HepG2 (cell line): ENCODE measurements around the gene PPP1R9A. TPM values are rescaled to one million over a fixed set of nuclear protein-coding genes. Genes with fewer than 3 reads are reported as not detected.

Source experiments
- ATAC-seq: fragments of 200-7000 bp; cut with Tn5 transposase; 3 replicates; pipeline ENCODE4 v1.9.1; 2020; ENCODE audit warnings: mild to moderate bottlenecking, moderate library complexity
- BruUV-seq: library from RNA; stranded (reverse); fragments of 400-500 nt; replicated peaks from 2 replicates; lab custom pipeline; 2021; lab: Mats Ljungman, UMichigan
- CTCF ChIA-PET: fragments of 300-600 bp; formaldehyde crosslinking; extraction: SDS; loops from one replicate; lab custom pipeline; 2021; ENCODE audit warnings: low total read pairs, inconsistent platforms, low intra/inter-chr PET ratio; lab: Yijun Ruan, JAX
- POLR2A ChIA-PET: fragments of 350-600 bp; sonication (Branson Sonifier 250); formaldehyde crosslinking; loops from one replicate; lab custom pipeline; 2020; ENCODE audit warnings: antibody characterized with exemption, inconsistent platforms; lab: Yijun Ruan, JAX
- DNase-seq: peaks from one replicate; pipeline ENCODE4 v3.0.0-alpha.2; 2015; ENCODE audit warnings: low spot score
- FAIRE-seq: peaks from 3 replicates; lab custom pipeline; 2011; peaks lifted over from hg19 to GRCh38; lab: Jason Lieb, UNC
- H2AFZ ChIP-seq: one replicate; pipeline ENCODE4 v1.6.1; 2011; ENCODE audit warnings: low read length, inconsistent platforms
- H3K27ac ChIP-seq: fragments of 300-600 bp; 3 replicates; pipeline ENCODE4 v1.8.0; 2011; ENCODE audit warnings: mixed run types, mild to moderate bottlenecking, mixed read lengths, low read length, inconsistent platforms; ENCODE audit not compliant: insufficient read depth; ENCODE audit errors: extremely low read length
- H3K27me3 ChIP-seq, 2 experiments: fragments of 200-600 bp in 1 of 2; 2 replicates in 1 of 2; 3 replicates in 1 of 2; pipeline versions ENCODE4 v1.6.0 to v1.8.0; 2011; ENCODE audit warnings: low read length in 2 of 2, mild to moderate bottlenecking in 2 of 2, moderate library complexity in 2 of 2, inconsistent platforms in 1 of 2; ENCODE audit not compliant: insufficient read depth in 2 of 2, control insufficient read depth in 1 of 2
- H3K36me3 ChIP-seq, 2 experiments: fragments of 200-600 bp in 1 of 2; replicated peaks in 1 of 2; 2 replicates in 1 of 2; 3 replicates in 1 of 2; pipeline versions ENCODE4 v1.5.1 to v1.8.0; 2011; ENCODE audit warnings: low read length in 2 of 2, inconsistent platforms in 1 of 2; ENCODE audit not compliant: insufficient read depth in 2 of 2, control insufficient read depth in 1 of 2
- H3K4me1 ChIP-seq: 2 replicates; pipeline ENCODE4 v1.5.1; 2012; ENCODE audit warnings: low read length, inconsistent platforms; ENCODE audit not compliant: insufficient read depth
- H3K4me2 ChIP-seq: 2 replicates; pipeline ENCODE4 v1.6.0; 2011; ENCODE audit warnings: low read depth, low read length, inconsistent platforms
- H3K4me3 ChIP-seq, 3 experiments: fragments of 200-600 bp in 1 of 3; sonication (generic), shearing (Covaris generic) in 1 of 3; replicated peaks in 1 of 3; 2 replicates each; pipeline ENCODE4 v1.5.1; 2011 to 2016; ENCODE audit warnings: low read length in 3 of 3, inconsistent platforms in 2 of 3, low read depth in 2 of 3, mild to moderate bottlenecking in 2 of 3, control low read depth in 1 of 3, mixed read lengths in 1 of 3; ENCODE audit not compliant: insufficient read depth in 1 of 3
- H3K79me2 ChIP-seq: one replicate; pipeline ENCODE4 v1.6.1; 2011; ENCODE audit warnings: low read length, inconsistent platforms; ENCODE audit not compliant: insufficient read depth
- H3K9ac ChIP-seq: 2 replicates; pipeline ENCODE4 v1.6.0; 2011; ENCODE audit warnings: mild to moderate bottlenecking, low read depth, low read length, inconsistent platforms; ENCODE audit not compliant: insufficient read depth
- H3K9me3 ChIP-seq: 2 replicates; pipeline ENCODE4 v1.5.1; 2012; ENCODE audit warnings: mild to moderate bottlenecking, low read length
- H4K20me1 ChIP-seq: 2 replicates; pipeline ENCODE4 v1.6.0; 2011; ENCODE audit warnings: inconsistent platforms, mild to moderate bottlenecking, low read length, moderate library complexity; ENCODE audit not compliant: insufficient read depth
- AGO1 ChIP-seq: fragments of 200-400 bp; formaldehyde crosslinking; IDR thresholded peaks from 2 replicates; pipeline ENCODE4 v1.6.1; 2017; ENCODE audit warnings: mild to moderate bottlenecking, low read depth, low read length, moderate library complexity; ENCODE audit not compliant: poor library complexity, severe bottlenecking
- CHD2 ChIP-seq: IDR thresholded peaks from 2 replicates; pipeline ENCODE4 v1.6.1; 2011; ENCODE audit warnings: low read depth, low read length, improper control_type of control experiment
- CREBL2 ChIP-seq: sonication (generic); formaldehyde crosslinking; IDR thresholded peaks from 2 replicates; pipeline ENCODE4 v1.8.1; 2023; ENCODE audit warnings: missing genetic modification reagents, mild to moderate bottlenecking, borderline replicate concordance
- ETV5 ChIP-seq: IDR thresholded peaks from 2 replicates; pipeline ENCODE4 v1.6.1; 2018; ENCODE audit warnings: missing biosample characterization, missing genetic modification reagents, inconsistent platforms, borderline replicate concordance
- FOSL1 ChIP-seq: sonication (generic); formaldehyde crosslinking; IDR thresholded peaks from 2 replicates; pipeline ENCODE4 v1.9.0; 2021; ENCODE audit warnings: missing genetic modification reagents, borderline replicate concordance
- FOXP1 ChIP-seq, 2 experiments: fragments of 450-650 bp in 1 of 2; IDR thresholded peaks; 2 replicates each; pipeline ENCODE4 v1.6.1; 2017 to 2018; ENCODE audit warnings: antibody characterized with exemption in 1 of 2
- JARID2 ChIP-seq: sonication (generic); formaldehyde crosslinking; IDR thresholded peaks from 2 replicates; pipeline ENCODE4 v1.8.1; 2023; ENCODE audit warnings: missing genetic modification reagents, inconsistent platforms; ENCODE audit not compliant: insufficient replicate concordance
- NCOR1 ChIP-seq: fragments of 200-600 bp; sonication (generic); IDR thresholded peaks from 2 replicates; pipeline ENCODE4 v1.7.0; 2017; ENCODE audit warnings: antibody characterized with exemption, low read length, borderline replicate concordance
- RBAK ChIP-seq: sonication (generic); formaldehyde crosslinking; IDR thresholded peaks from 2 replicates; pipeline ENCODE4 v1.5.1; 2020; ENCODE audit warnings: mild to moderate bottlenecking, missing genetic modification reagents
- RFX1 ChIP-seq: fragments of 450-650 bp; IDR thresholded peaks from 2 replicates; pipeline ENCODE4 v1.6.1; 2017
- SMARCE1 ChIP-seq: fragments of 450-650 bp; IDR thresholded peaks from 2 replicates; pipeline ENCODE4 v1.6.1; 2017; ENCODE audit warnings: borderline replicate concordance
- TEAD3 ChIP-seq: optimal IDR thresholded peaks from 2 replicates; pipeline ENCODE3; 2016; ENCODE audit warnings: borderline replicate concordance
- ZNF124 ChIP-seq: sonication (generic); formaldehyde crosslinking; IDR thresholded peaks from 2 replicates; pipeline ENCODE4 v1.4.0; 2020; ENCODE audit warnings: missing genetic modification reagents
- ZNF207 ChIP-seq: fragments of 450-650 bp; IDR thresholded peaks from 2 replicates; pipeline ENCODE4 v1.6.1; 2016; ENCODE audit warnings: antibody characterized with exemption, borderline replicate concordance
- ZNF263 ChIP-seq: sonication (generic); formaldehyde crosslinking; IDR thresholded peaks from 2 replicates; pipeline ENCODE4 v1.4.0; 2020; ENCODE audit warnings: missing genetic modification reagents
- ZNF792 ChIP-seq: IDR thresholded peaks from 2 replicates; pipeline ENCODE4 v1.6.1; 2016
- ZNF850 ChIP-seq: sonication (generic); formaldehyde crosslinking; conservative IDR thresholded peaks from 2 replicates; pipeline ENCODE4 v1.9.0; 2021; ENCODE audit warnings: mild to moderate bottlenecking, missing genetic modification reagents
- WGBS: methylation state at CpG from one replicate; pipeline ENCODE4 v1.1.6; 2017; ENCODE audit warnings: low lambda C conversion rate; 5-methylcytosine and 5-hydroxymethylcytosine counted together
- in situ Hi-C: cut with HindIII; loops from 2 replicates; pipeline ENCODE4 v1.10.0; 2017; ENCODE audit warnings: low pct_unique_long_range_greater_than_20kb; ENCODE audit not compliant: extremely low pct_ligation_motif_present
- intact Hi-C: fragments of 100-400 bp; cut with micrococcal nuclease; formaldehyde crosslinking; loops from one replicate; pipeline ENCODE4 v1.10.0; 2022; ENCODE audit not compliant: unreplicated experiment
- polyA plus RNA-seq, 8 experiments: library from polyadenylated mRNA; depleted of rRNA in 3 of 8; stranded (reverse) in 7 of 8; unstranded in 1 of 8; fragments of >200 nt; fragmentation: Illumina TruSeq in 4 of 8; extraction: Trizol in 4 of 8; gene quantifications; 2 replicates each; pipeline versions ENCODE4 v1.2.1 to v1.2.3, GENCODE V29; 2011 to 2016; ENCODE audit warnings: low read depth in 4 of 8, missing spikeins in 1 of 8, mixed read lengths in 1 of 8; ENCODE audit not compliant: insufficient read depth in 1 of 8
- total RNA-seq, 5 experiments: library from RNA; depleted of rRNA; stranded (reverse); fragments of >200 nt; fragmentation: Illumina TruSeq; extraction: Trizol; gene quantifications; 2 replicates each; pipeline ENCODE4 v1.2.3, GENCODE V29; 2016; ENCODE audit warnings: low read depth in 1 of 5
- TF ChIP-seq, protein P1 (sequence below): sonication (generic); formaldehyde crosslinking; IDR thresholded peaks from 2 replicates; pipeline ENCODE4 v1.4.0; 2020; ENCODE audit warnings: missing genetic modification reagents
- TF ChIP-seq, protein P2 (sequence below): sonication (generic); formaldehyde crosslinking; IDR thresholded peaks from 2 replicates; pipeline ENCODE4 v1.4.0; 2020; ENCODE audit warnings: mild to moderate bottlenecking, missing genetic modification reagents
- TF ChIP-seq, protein P3 (sequence below): sonication (generic); formaldehyde crosslinking; IDR thresholded peaks from 2 replicates; pipeline ENCODE4 v1.4.0; 2020; ENCODE audit warnings: missing genetic modification reagents
- TF ChIP-seq, protein P4 (sequence below): sonication (generic); formaldehyde crosslinking; IDR thresholded peaks from 2 replicates; pipeline ENCODE4 v1.5.0; 2020; ENCODE audit warnings: missing genetic modification reagents

Gene PPP1R9A
- total and polyA plus RNA-seq, 2 of the 13 experiments (the other 11 are each of a cell fraction or from before 2014, with no cell fraction given) = 11.4 to 31.9 TPM

GRCh38 chr7:94969434-94970084 lies 62.2 kb downstream of the PPP1R9A start:
- no peak for FAIRE-seq
- intact Hi-C loops = loop anchor here (5.0 kb wide), 1 partner anchor 407 kb away; no protein-coding TSS in a partner anchor
- no TSS peak for BruUV-seq
- TF ChIP-seq ZNF207 (no peak), NCOR1 (no peak), SMARCE1 (no peak), CHD2 (no peak), TEAD3 (CRISPR knock-in tag) (peak; percentile 5), ETV5 (CRISPR knock-in tag) (no peak), RFX1 (no peak), JARID2 (CRISPR knock-in tag) (no peak), CREBL2 (CRISPR knock-in tag) (no peak), RBAK (CRISPR knock-in tag) (no peak), ZNF124 (CRISPR knock-in tag) (no peak), AGO1 (no peak), ZNF263 (CRISPR knock-in tag) (no peak), FOXP1 (IDR thresholded peaks at IDR 0.05) (no peak), FOXP1 (CRISPR knock-in tag; IDR thresholded peaks at IDR 0.05) (no peak), FOSL1 (CRISPR knock-in tag) (no peak), ZNF792 (CRISPR knock-in tag) (no peak), ZNF850 (CRISPR knock-in tag) (no peak)
- TF ChIP-seq, protein P1, sequence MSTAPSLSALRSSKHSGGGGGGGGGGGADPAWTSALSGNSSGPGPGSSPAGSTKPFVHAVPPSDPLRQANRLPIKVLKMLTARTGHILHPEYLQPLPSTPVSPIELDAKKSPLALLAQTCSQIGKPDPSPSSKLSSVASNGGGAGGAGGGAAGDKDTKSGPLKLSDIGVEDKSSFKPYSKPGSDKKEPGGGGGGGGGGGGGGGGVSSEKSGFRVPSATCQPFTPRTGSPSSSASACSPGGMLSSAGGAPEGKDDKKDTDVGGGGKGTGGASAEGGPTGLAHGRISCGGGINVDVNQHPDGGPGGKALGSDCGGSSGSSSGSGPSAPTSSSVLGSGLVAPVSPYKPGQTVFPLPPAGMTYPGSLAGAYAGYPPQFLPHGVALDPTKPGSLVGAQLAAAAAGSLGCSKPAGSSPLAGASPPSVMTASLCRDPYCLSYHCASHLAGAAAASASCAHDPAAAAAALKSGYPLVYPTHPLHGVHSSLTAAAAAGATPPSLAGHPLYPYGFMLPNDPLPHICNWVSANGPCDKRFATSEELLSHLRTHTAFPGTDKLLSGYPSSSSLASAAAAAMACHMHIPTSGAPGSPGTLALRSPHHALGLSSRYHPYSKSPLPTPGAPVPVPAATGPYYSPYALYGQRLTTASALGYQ (CRISPR knock-in tag) = no peak
- TF ChIP-seq, protein P2, sequence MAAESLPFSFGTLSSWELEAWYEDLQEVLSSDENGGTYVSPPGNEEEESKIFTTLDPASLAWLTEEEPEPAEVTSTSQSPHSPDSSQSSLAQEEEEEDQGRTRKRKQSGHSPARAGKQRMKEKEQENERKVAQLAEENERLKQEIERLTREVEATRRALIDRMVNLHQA (CRISPR knock-in tag) = no peak
- TF ChIP-seq, protein P3, sequence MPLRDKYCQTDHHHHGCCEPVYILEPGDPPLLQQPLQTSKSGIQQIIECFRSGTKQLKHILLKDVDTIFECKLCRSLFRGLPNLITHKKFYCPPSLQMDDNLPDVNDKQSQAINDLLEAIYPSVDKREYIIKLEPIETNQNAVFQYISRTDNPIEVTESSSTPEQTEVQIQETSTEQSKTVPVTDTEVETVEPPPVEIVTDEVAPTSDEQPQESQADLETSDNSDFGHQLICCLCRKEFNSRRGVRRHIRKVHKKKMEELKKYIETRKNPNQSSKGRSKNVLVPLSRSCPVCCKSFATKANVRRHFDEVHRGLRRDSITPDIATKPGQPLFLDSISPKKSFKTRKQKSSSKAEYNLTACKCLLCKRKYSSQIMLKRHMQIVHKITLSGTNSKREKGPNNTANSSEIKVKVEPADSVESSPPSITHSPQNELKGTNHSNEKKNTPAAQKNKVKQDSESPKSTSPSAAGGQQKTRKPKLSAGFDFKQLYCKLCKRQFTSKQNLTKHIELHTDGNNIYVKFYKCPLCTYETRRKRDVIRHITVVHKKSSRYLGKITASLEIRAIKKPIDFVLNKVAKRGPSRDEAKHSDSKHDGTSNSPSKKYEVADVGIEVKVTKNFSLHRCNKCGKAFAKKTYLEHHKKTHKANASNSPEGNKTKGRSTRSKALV (CRISPR knock-in tag) = no peak
- TF ChIP-seq, protein P4, sequence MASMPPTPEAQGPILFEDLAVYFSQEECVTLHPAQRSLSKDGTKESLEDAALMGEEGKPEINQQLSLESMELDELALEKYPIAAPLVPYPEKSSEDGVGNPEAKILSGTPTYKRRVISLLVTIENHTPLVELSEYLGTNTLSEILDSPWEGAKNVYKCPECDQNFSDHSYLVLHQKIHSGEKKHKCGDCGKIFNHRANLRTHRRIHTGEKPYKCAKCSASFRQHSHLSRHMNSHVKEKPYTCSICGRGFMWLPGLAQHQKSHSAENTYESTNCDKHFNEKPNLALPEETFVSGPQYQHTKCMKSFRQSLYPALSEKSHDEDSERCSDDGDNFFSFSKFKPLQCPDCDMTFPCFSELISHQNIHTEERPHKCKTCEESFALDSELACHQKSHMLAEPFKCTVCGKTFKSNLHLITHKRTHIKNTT (CRISPR knock-in tag) = no peak

More at GRCh38 chr7:94969434-94970084, 62.2 kb downstream of the PPP1R9A start:
- Histone ChIP-seq H3K79me2 (peaks cover 25% of the 10 kb centered on the region), H3K36me3 (no peaks in the 10 kb centered on the region), H3K27me3 (no peaks in the 10 kb centered on the region), H4K20me1 (peaks cover 14% of the 10 kb centered on the region; the same call in 1 of the 2 replicates), H3K4me2 (peak overlapping the region; percentile 74), H2AFZ (no peak overlapping the region), H3K27ac (peak overlapping the region; percentile 26), H3K4me3 (peak overlapping the region in 2 of 3 experiments; percentile 12 to 53; a peak in 4 of 6 replicates), H3K4me1 (peaks cover 60% of the 10 kb centered on the region), H3K9me3 (no peaks in the 10 kb centered on the region), H3K9ac (peak overlapping the region; percentile 23; the same call in 1 of the 2 replicates)
- POLR2A ChIA-PET = interaction anchor here (1.1 to 3.0 kb wide), 5 partner anchors 11 to 319 kb away, joined by 3 to 14 read pairs (median 4); no protein-coding TSS in a partner anchor
- peak; percentile 83 for ATAC-seq
- WGBS = 0% methylated on average over 1 of the region's 8 CpGs
- in situ Hi-C loops = no loop called here
- DNase-seq = peak; percentile 77
- CTCF ChIA-PET = no interaction called here
